ENCODE measurements around the gene SLC22A12. TPM values are rescaled to one million over a fixed set of nuclear protein-coding genes. Genes with fewer than 3 reads are reported as not detected.

The SLC22A12 gene
- total and polyA plus RNA-seq, 2 donors (not counting 3 experiments of a cell fraction or from before 2014, with no cell fraction given): not detected

DNA sequence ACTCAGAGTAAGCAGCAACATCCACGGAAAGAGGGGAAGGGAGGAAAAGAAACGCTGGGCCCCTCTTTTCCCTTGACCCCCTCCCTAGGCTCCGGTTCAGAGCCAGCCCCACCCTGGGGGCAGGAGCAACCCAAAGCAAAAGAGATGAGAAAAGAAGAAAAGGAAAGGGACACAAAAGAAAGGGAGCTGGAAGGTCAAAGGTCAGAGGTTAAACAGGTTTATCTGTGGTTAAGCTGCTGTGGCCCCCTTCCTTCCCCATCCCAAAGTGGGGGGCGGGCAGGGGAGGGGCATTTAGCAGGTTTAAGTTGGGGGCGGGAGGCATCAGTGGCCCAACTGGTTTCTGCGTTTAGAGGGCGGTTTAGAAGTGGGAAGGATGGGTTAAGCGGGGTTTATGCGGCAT lies 35.6 kb downstream of the SLC22A12 start:
- BruUV-seq (replicated peaks): no TSS peak
- dilution Hi-C loops (cut with MboI; ENCODE audit: extremely low pct_ligation_motif_present, low sequenced_read_pairs): loop anchor here (25.0 kb wide), 1 partner anchor 114 kb away; no protein-coding TSS in a partner anchor
- peaks cover 0 to 4% of the 10 kb centered on the region in 2 experiments for H3K27me3 ChIP-seq (ENCODE audit: control insufficient read depth in 2 of 2, insufficient read depth in 2 of 2, low read length in 2 of 2)
- H3K36me3 ChIP-seq (ENCODE audit: control insufficient read depth in 2 of 2, extremely low read depth in 1 of 2, insufficient read depth in 2 of 2, low read length in 2 of 2): no peaks in the 10 kb centered on the region
- H3K4me2 ChIP-seq (ENCODE audit: insufficient read depth, low read length): no peak overlapping the region
- no peaks in the 10 kb centered on the region for H3K79me2 ChIP-seq (ENCODE audit: control insufficient read depth, insufficient read depth, low read length)
- FAIRE-seq (no peak), DNase-seq (ENCODE audit: low read depth, low spot score) (no peak)
- H3K9ac ChIP-seq (replicated peaks; ENCODE audit: extremely low read depth, insufficient read depth, low read length): no peak overlapping the region
- ChIA-PET POLR2A (no interaction called here), CTCF (no interaction called here)
- no peaks in the 10 kb centered on the region for H3K9me3 ChIP-seq (replicated peaks; ENCODE audit: control insufficient read depth, insufficient read depth, low read length)
- TF ChIP-seq POLR2A (IDR thresholded peaks at IDR 0.05; ENCODE audit: low read depth, low read length): no peak
- TF ChIP-seq, protein P1, sequence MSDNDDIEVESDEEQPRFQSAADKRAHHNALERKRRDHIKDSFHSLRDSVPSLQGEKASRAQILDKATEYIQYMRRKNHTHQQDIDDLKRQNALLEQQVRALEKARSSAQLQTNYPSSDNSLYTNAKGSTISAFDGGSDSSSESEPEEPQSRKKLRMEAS (IDR thresholded peaks at IDR 0.05; ENCODE audit: insufficient read depth, insufficient read length): no peak
- H3K4me3 ChIP-seq (replicated peaks in 1 of 3; ENCODE audit: insufficient read depth in 1 of 3, low read depth in 1 of 3, low read length in 3 of 3): no peak overlapping the region
- H4K20me1 ChIP-seq (replicated peaks; ENCODE audit: control insufficient read depth, extremely low read depth, insufficient read depth, low read length): no peaks in the 10 kb centered on the region
- no peaks in the 10 kb centered on the region for H3K9me1 ChIP-seq (replicated peaks; ENCODE audit: control insufficient read depth, extremely low read depth, insufficient read depth, low read length)
- intact Hi-C loops (cut with micrococcal nuclease): no loop called here
- H2AFZ ChIP-seq (ENCODE audit: low read depth, low read length): no peak overlapping the region
- no peak overlapping the region for H3K27ac ChIP-seq (ENCODE audit: insufficient read depth, low read depth, low read length)
- no peaks in the 10 kb centered on the region for H3K4me1 ChIP-seq (ENCODE audit: control insufficient read depth, extremely low read depth, insufficient read depth, low read length)

GRCh38 chr11:64627371-64627770 lies 36.4 kb downstream of the SLC22A12 start:
- intact Hi-C loops (cut with micrococcal nuclease): no loop called here
- Histone ChIP-seq H3K79me2 (ENCODE audit: control insufficient read depth, insufficient read depth, low read length) (no peaks in the 10 kb centered on the region), H3K9ac (replicated peaks; ENCODE audit: extremely low read depth, insufficient read depth, low read length) (no peak overlapping the region), H3K36me3 (ENCODE audit: control insufficient read depth in 2 of 2, extremely low read depth in 1 of 2, insufficient read depth in 2 of 2, low read length in 2 of 2) (no peaks in the 10 kb centered on the region), H3K9me1 (replicated peaks; ENCODE audit: control insufficient read depth, extremely low read depth, insufficient read depth, low read length) (no peaks in the 10 kb centered on the region), H4K20me1 (replicated peaks; ENCODE audit: control insufficient read depth, extremely low read depth, insufficient read depth, low read length) (no peaks in the 10 kb centered on the region), H3K4me2 (ENCODE audit: insufficient read depth, low read length) (no peak overlapping the region), H3K27me3 (ENCODE audit: control insufficient read depth in 2 of 2, insufficient read depth in 2 of 2, low read length in 2 of 2) (peaks cover 0 to 4% of the 10 kb centered on the region in 2 experiments), H3K27ac (ENCODE audit: insufficient read depth, low read depth, low read length) (no peak overlapping the region), H3K4me3 (replicated peaks in 1 of 3; ENCODE audit: insufficient read depth in 1 of 3, low read depth in 1 of 3, low read length in 3 of 3) (no peak overlapping the region), H2AFZ (ENCODE audit: low read depth, low read length) (no peak overlapping the region), H3K9me3 (replicated peaks; ENCODE audit: control insufficient read depth, insufficient read depth, low read length) (no peaks in the 10 kb centered on the region), H3K4me1 (ENCODE audit: control insufficient read depth, extremely low read depth, insufficient read depth, low read length) (no peaks in the 10 kb centered on the region)
- TF ChIP-seq FOS (IDR thresholded peaks at IDR 0.05; ENCODE audit: borderline replicate concordance, insufficient read depth, low read length) (no peak), JUN (IDR thresholded peaks at IDR 0.05; ENCODE audit: borderline replicate concordance, insufficient read depth, insufficient read length, low read depth) (no peak), POLR2AphosphoS5 (IDR thresholded peaks at IDR 0.05; ENCODE audit: insufficient read depth, low read depth, low read length) (no peak), MYC (IDR thresholded peaks at IDR 0.05; ENCODE audit: low read depth, low read length) (no peak), EZH2 (IDR thresholded peaks at IDR 0.05; ENCODE audit: borderline replicate concordance, low read depth, low read length, severe bottlenecking) (no peak), GATA2 (IDR thresholded peaks at IDR 0.05; ENCODE audit: insufficient read depth, insufficient read length, low read depth, low read length) (no peak), POLR2A (IDR thresholded peaks at IDR 0.05; ENCODE audit: low read depth, low read length) (no peak)
- TF ChIP-seq, protein P1 (IDR thresholded peaks at IDR 0.05; ENCODE audit: insufficient read depth, insufficient read length): no peak
- TF ChIP-seq, protein P2, sequence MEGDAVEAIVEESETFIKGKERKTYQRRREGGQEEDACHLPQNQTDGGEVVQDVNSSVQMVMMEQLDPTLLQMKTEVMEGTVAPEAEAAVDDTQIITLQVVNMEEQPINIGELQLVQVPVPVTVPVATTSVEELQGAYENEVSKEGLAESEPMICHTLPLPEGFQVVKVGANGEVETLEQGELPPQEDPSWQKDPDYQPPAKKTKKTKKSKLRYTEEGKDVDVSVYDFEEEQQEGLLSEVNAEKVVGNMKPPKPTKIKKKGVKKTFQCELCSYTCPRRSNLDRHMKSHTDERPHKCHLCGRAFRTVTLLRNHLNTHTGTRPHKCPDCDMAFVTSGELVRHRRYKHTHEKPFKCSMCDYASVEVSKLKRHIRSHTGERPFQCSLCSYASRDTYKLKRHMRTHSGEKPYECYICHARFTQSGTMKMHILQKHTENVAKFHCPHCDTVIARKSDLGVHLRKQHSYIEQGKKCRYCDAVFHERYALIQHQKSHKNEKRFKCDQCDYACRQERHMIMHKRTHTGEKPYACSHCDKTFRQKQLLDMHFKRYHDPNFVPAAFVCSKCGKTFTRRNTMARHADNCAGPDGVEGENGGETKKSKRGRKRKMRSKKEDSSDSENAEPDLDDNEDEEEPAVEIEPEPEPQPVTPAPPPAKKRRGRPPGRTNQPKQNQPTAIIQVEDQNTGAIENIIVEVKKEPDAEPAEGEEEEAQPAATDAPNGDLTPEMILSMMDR (IDR thresholded peaks at IDR 0.05; ENCODE audit: extremely low read depth in 1 of 2, insufficient read depth in 1 of 2, low read depth in 1 of 2, low read length in 2 of 2): no peak
- BruUV-seq (replicated peaks): no TSS peak
- dilution Hi-C loops (cut with MboI; ENCODE audit: extremely low pct_ligation_motif_present, low sequenced_read_pairs): loop anchor here (25.0 kb wide), 1 partner anchor 115 kb away; no protein-coding TSS in a partner anchor
- POLR2A ChIA-PET: no interaction called here
- CTCF ChIA-PET: no interaction called here
- DNase-seq (ENCODE audit: low read depth, low spot score) (no peak), FAIRE-seq (no peak)
